Suppressor macrophage treated with lipopolysaccharide for 4 hours (primary cell): ENCODE data around the gene KRT4.

Experiments
- DNase-seq: peaks from one replicate; pipeline ENCODE4 v3.0.0-alpha.2; 2020

Gene KRT4

GRCh38 chr12:52836491-52837412 is 22.8 kb upstream of the KRT4 start:
- no peak for DNase-seq

DNA sequence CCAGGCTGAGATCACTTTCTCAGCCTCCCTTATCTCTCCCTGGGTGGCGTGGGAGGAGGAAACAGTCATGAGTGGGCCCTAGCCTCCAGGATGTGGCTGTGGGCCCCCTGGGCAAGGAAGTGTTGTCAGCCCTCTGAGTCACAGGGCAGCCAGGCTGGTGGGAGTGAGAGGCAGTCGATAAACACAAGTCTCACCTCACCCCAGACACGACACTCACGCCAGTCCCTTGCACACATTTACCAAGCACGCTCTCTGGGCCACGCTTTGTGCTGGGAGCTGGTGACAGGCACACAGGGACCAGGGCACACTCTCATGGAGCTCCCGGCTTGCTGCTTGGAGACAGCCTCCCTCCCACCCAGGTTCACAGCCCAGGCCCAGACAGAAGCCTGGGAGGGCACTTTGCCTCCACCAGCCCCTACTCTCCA is 22.1 kb upstream of the KRT4 start:
- DNase-seq, result peak; percentile 74

DNA sequence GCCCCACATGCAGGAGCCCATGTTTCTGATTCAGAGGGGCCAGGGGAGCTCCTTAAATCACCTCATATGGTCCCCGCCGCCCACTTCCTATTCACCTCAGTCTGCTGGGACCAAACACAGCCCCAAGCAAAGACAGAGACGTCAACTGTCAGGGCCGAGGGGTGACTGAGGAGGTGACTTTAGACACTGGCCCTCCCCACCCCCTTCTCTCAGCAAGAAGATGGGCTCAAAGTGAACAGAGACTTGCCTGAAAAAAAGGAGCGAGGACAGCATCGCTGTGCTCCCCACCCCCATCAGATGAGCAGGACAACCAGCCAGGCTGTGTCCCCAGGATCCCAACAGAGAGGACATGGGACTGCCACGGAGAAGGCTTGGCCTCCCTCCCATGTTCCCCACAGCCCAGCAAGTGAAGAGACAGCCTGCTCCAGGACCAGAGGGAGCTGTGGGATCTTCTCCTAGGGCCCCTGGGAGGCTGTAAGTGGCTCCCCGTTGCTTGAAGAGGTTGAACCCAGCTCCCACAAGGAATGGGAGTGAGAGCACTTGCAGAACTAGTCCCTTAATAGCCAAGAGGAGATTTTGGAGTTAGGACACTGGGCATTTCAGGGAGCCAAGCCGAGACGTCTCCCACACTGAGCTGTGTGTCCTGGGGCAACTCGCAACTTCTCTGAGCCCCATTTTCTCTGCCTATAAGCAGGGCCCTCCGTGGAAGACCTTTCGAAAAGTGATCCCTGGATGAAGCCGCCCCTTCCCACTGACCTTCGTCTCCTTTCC is 21.5 kb upstream of the KRT4 start:
- DNase-seq, result no peak

DNA sequence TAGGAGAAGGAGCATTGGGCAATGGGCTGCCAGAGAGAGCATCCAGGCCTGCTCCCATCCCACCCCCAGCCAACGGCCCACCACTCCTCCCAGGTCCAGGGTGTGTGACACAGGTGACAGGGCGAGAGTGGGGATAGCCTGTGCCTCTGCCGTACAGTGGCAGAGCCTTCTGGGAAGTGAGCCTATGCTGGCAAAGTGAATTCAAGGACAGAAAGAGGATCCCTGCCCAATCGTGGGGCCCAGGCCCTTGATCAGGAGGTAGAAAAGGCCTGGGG is 20.7 kb upstream of the KRT4 start:
- DNase-seq, result no peak

GRCh38 chr12:52833922-52834726 is 20.2 kb upstream of the KRT4 start, which contains the start of gene KRT79:
Gene KRT79 (minus strand): TSS chr12:52834311. CDS start chr12:52834260, 51 bp downstream.
- no peak for DNase-seq

DNA sequence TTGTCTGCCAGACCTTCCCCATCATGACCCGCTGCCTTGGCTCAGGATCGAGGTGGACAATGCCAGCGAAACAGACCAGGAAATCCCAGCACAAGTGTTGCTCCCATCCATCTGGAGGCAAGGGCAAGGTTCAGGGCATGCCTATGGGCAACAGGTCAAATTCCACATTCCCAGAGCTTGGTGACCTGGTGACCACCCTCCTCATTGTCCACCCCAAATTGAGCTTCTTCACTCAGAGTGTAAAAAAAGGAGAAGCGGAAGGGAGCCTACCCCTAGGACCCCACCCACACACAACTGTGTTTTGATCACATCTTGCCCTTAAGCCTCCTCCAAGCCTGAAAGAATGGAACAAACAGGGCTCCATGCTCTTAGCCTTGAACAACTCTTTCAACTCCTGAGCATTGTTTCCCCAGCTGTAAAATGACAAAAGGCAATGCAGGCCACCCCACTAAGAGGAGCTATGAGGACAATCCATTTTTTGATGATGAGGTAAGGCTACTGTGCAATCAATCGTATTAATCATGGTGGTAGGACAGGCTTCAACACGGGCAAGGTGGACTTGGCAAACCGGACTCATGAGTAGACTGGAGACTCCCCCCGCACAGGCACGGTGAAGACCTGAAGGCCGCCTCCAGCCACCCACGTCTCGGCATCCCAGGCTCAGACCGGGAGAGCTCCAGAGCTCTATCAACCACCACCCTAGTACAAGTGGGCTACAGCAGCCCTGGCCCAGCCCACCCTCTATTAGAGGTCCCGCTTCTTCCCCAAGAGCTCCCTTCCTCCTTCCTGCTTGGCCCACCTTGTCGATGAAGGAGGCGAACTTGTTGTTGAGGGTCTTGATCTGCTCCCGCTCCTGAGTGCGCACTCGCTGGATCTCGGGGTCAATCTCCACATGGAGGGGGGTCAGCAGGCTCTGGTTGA is 19.3 kb upstream of the KRT4 start:
- DNase-seq, result peak; percentile 39

DNA sequence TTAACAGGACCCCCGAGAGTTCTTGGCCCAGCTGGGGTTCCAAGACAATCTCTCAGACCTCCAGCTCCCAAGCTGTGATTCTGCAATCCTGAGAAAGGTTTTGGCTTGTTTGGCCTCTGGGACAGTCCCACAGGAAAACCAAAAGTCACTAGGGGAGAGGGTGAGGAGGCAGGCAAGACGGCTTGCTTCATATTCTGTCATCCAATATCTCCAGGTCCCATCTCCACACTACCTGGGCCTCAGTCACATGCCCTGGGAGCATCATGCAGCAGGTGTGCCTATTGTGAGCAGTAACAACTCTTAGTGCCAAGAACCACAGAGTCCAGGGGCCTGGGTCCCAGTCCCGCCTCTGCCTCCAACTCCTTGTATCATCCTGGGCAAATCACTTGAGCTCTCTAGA is 18.5 kb upstream of the KRT4 start:
- DNase-seq, result no peak

- no peak for DNase-seq
Observed at GRCh38 chr12:52831251-52831650, 17.3 kb upstream of the KRT4 start.

GRCh38 chr12:52829986-52830770 is 16.3 kb upstream of the KRT4 start:
- DNase-seq, result peak; percentile 37

GRCh38 chr12:52828591-52829021 is 14.7 kb upstream of the KRT4 start:
- peak; percentile 79 for DNase-seq

DNA sequence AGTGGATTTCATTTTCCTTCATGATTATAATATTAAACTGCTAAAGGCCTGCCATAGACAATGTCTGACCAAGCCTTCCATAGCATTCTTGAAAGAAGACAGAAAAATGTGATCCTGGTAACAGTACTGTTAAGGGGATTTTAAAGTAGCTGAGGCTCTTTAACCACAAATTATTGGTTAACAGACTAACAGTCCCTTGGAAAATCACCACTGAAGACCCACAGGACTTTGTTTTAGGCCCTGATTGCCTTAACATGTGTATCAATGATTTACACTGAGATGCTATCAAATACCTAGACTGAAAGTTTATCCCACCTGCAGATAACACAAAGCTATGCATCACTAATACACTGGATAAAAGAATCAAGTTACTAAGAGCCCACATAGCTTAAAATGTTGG is 14.2 kb upstream of the KRT4 start:
- DNase-seq, result no peak

GRCh38 chr12:52827499-52828090 is 13.7 kb upstream of the KRT4 start:
- no peak for DNase-seq

- no peak for DNase-seq
Observed at GRCh38 chr12:52826611-52827498, 12.9 kb upstream of the KRT4 start.

DNA sequence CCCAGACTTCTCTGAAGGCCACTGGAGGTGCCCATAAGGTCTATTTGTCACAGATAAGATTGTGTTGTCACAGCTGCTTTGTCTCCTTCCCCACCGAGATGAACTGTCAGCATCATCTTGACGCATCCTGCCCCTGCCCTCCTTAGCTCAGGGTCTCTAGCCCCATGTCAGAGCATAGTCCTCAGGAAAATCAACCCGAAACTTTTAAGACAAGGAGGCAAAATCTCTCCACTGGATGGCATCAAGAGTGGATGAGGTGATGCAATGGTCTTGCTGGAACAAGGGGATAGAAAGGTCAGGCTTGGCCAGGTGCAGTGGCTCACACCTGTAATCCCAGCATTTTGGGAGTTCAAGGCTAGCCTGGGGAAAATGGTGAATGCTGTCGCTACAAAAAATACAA is 12.0 kb upstream of the KRT4 start:
- DNase-seq, result no peak

GRCh38 chr12:52824741-52825410 is 11.0 kb upstream of the KRT4 start:
- DNase-seq, result no peak

- no peak for DNase-seq
Observed at GRCh38 chr12:52823761-52824450, 10.0 kb upstream of the KRT4 start.

DNA sequence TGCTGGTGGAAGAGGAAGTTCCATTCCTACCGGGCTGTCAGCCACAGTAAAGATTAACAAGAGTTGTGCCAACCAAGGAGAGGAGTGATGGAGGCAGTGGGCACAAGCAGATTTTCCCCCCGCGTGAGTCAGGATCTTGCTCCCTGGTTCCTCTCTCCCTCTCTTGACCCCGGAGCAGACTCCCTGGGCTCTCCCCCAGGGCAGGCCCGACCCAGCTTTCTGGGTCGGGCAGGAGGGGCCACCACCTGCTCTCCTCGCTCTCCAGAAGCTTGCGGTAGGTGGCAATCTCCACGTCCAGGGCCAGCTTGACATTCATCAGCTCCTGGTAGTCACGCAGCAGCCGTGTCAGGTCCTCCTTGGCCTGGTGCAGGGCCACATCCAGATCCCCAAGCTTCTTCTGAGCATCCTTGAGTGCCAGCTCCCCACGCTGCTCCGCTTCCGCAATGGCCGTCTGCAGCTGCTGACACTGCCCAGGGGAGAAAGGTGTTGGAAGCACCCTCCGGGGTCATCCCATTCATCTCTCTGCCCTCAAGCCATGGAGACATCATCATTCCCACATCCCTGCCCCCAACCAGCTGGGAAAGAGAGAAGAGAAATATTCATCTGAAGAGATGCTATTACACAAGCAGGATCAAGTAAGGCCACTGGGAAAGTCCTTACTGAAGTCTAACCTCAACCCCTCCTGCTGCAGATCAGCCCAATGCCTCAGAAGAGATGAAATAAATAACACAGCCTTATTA is 9.0 kb upstream of the KRT4 start:
- no peak for DNase-seq
